NCI-H2196 treated with DMSO at 0.1 percent for 48 hours (cell line): Measurements from ENCODE around the gene PROSER2.

ENCODE experiments used
- DNase-seq: peaks from one replicate; lab custom pipeline; 2025; ENCODE audit not compliant: unreplicated experiment; lab: John Stamatoyannopoulos, UW

Gene PROSER2

GRCh38 chr10:11799736-11800080 lies 23.4 kb upstream of the PROSER2 start:
- no peak for DNase-seq

DNA sequence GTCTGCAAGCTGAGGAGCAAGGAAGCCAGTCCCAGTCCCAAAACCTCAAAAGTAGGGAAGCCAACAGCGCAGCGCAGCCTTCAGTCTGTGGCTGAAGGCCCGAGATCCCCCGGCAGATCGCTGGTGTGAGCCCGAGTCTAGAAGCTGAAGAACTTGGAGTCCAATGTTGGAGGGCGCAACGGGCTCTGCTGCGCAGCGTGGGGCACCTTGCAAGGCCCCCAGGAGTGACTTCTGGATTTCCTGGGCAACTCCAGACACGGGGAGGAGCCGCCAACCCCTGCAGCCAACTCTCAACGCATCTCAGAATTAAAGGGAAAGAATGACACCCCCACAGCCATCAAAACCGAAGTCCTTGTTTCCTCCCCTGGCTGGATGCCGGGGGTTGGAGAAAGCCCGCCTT lies 18.8 kb upstream of the PROSER2 start:
- DNase-seq, result no peak

GRCh38 chr10:11805792-11806191 lies 17.4 kb upstream of the PROSER2 start:
- no peak for DNase-seq

DNA sequence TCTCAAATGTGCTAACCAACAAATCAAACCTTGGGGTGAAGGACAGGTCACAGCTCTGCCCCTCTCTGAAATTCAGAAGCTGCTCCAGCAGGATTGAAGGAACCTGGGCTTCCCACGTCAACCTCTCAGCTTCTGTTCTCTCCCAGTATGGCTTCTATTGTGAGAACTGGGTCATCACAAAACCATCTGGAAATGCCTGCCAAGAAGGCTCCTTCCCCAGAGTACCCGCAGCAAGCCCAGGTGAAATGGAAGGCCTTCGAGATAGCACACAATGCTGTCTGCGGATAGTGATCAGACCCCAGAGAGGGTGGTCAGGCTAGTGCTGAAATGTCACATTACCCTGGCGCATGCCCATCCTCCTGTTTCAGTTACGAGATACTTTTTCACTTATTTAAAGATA lies 16.4 kb upstream of the PROSER2 start:
- DNase-seq, result no peak

DNA sequence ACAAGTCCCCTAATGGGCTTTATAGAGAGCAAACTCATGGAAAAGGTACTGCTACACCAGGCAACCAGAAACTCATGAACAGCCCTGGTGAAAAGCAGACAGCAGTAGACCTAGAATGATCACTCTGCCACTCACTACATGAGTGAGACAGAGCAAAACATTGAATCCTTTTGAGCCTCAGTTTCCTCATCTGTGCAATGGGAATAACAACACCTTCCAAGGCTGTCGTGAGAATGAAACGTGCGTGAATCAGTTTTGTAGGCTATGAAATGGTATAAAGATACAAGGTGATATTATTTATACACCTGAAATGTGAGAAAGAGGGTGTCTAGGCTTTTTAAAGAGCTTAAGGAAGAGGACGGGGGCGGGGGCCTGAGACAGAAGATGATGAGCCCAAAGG lies 14.3 kb upstream of the PROSER2 start:
- no peak for DNase-seq

GRCh38 chr10:11810313-11810766 lies 12.8 kb upstream of the PROSER2 start:
- no peak for DNase-seq

GRCh38 chr10:11810973-11811372 lies 12.2 kb upstream of the PROSER2 start:
- no peak for DNase-seq

- DNase-seq, result no peak
These were observed 10.0 kb upstream of the PROSER2 start for GRCh38 chr10:11813177-11813576.

DNA sequence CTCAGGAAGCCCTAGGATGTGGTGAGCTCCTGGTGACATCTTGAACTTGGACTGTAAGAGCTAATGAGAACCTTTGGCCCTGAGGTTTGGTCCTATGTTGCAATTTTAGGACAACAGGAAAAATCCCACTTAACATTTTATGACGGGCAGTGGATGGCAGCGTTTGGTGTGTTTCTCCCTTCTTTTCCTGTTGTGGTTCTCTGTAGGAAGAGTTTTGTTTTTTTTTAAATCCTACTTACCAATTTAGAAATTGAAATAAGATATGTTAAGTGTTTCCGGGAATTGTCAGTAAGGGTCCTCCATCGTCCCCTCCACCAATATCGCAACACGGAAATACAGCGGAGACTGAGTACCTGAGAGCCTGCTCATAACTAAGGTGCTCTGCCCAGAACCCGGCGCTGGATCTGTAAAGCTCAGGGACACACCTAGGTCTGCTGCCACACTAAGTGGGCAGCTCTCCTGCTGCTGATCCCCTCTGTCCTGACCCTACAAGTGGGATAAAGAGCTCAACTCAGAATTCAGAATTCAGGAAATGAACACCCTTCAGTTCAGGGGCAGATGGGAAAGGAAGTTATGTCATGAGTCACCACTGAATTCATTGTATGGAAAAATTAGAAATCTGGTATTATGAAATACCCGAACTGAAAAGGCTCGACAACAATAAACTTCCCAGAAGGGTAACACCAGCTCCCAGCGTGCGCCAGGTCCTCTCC lies 9.1 kb upstream of the PROSER2 start:
- DNase-seq, result no peak

- DNase-seq, result no peak
These were observed 4.1 kb upstream of the PROSER2 start for GRCh38 chr10:11819027-11819426.

- no peak for DNase-seq
These were observed 965 bp upstream of the PROSER2 start for GRCh38 chr10:11822026-11822756.

GRCh38 chr10:11822809-11823121 lies 391 bp upstream of the PROSER2 start:
- no peak for DNase-seq

GRCh38 chr10:11823989-11824346 lies 812 bp downstream of the PROSER2 start:
- DNase-seq, result no peak

DNA sequence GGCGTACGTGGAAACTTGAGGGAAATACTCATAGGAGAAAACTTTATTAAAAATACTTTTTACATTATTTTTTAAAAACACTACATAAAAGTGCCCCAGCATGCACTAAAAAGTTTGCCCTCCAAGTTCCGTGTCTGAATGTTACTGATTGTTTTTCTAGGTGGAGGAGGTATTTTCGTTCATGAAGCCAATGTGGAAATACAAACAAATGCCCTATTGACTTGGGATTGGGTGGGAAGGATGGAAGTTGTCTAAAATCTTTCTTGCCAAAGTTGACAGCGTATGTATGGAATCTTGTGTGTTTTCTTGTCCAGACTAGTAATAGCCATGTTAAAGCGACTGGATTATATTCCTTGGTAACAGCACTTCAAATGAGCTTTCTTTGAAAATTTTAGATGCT lies 1.2 kb downstream of the PROSER2 start:
- no peak for DNase-seq

DNA sequence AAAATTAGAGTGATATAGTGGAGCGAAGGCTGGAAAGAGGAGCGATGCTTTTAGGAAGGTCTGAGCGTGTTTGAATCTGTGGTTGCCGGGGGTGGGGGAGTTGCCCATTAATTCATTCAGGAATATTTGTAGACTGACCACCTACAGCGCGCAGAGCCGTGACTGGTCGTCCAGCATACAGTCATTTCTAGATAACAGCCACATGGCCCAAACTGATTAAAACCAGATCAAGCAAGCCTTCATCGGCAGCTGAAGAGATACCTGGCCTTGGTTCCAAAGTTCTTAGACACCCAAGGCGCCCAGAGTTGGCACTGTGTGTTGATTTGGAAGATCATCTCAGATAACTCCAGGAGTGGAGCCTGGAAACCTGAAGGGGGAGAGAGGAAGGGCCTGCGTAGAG lies 1.7 kb downstream of the PROSER2 start:
- DNase-seq, result no peak

DNA sequence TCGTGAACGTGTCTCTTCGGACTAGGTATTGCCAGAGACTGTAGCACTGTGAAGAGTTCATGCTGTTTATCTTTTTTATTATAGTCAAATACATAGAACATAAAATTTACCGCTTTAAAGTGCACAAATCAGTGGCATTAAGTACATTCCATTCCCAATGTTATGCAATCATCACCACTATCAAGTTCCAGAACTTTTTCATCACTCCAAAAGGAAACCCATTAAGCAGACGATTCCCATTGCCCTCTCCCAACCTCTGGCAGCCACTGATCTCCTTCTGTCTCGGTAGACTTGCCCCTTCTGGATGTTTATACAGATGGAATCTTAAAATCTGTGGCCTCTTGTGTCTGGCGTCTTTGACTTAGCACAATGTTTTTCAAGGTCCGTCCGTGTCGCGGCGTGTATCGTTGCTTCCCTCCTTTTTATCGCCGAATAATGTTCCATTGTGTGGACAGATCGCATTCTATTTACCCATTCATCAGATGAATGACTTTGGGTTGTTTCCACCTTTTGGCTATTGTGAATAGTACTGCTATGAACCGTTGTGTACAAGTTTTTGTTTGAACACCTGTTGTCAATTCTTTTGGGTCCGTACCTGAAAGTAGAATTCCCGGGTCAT lies 2.7 kb downstream of the PROSER2 start:
- DNase-seq, result no peak

- DNase-seq, result no peak
These were observed 3.9 kb downstream of the PROSER2 start for GRCh38 chr10:11827006-11827405.

- no peak for DNase-seq
These were observed 4.3 kb downstream of the PROSER2 start for GRCh38 chr10:11827414-11827813.

- DNase-seq, result no peak
These were observed 5.6 kb downstream of the PROSER2 start for GRCh38 chr10:11828682-11829284.

GRCh38 chr10:11830836-11831519 lies 7.8 kb downstream of the PROSER2 start:
- no peak for DNase-seq

- DNase-seq, result no peak
These were observed 8.4 kb downstream of the PROSER2 start for GRCh38 chr10:11831520-11831951.

- no peak for DNase-seq
These were observed 8.9 kb downstream of the PROSER2 start for GRCh38 chr10:11832042-11832441.
